D721Med (cell line): ENCODE results near the gene HEATR5A.
"Not testable (repeated sequence)": the region's sequence is repeated elsewhere in the genome, so short reads cannot be mapped to it uniquely, and the experiment has no call there.

ENCODE experiments used
- DNase-seq: peaks from one replicate; pipeline ENCODE4 v3.0.0; 2011; ENCODE audit warnings: low spot score; ENCODE audit not compliant: insufficient read length
- FAIRE-seq: peaks from 2 replicates; lab custom pipeline; 2011; peaks lifted over from hg19 to GRCh38; lab: Jason Lieb, UNC
- CTCF ChIP-seq: IDR thresholded peaks from 2 replicates; pipeline ENCODE4 v1.5.1; 2012; ENCODE audit warnings: mild to moderate bottlenecking, control low read depth; ENCODE audit not compliant: insufficient read depth; ENCODE audit errors: missing control alignments

The HEATR5A gene

GRCh38 chr14:31362746-31363145, 57.6 kb downstream of the HEATR5A start:
- no peak for FAIRE-seq
- no peak for TF ChIP-seq CTCF
- DNase-seq: no peak

DNA sequence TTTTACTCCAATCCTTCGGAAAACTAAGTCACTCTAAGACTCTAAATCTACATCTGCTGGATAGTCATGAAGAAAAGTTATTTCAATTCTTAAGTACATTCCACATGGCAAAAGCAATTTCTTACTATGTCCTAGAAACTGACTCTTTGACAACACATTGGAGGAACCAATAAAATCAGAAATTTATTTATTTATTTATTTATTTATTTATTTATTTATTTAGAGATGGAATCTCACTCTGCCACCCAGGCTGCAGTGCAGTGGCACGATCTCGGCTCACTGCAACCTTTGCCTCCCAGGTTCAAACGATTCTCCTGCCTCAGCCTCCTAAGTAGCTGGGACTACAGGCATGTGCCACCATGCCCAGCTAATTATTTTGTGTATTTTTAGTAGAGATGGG, 58.6 kb downstream of the HEATR5A start:
- not testable (repeated sequence) for FAIRE-seq, DNase-seq

GRCh38 chr14:31360919-31361662, 59.3 kb downstream of the HEATR5A start:
- no peak for FAIRE-seq
- DNase-seq: no peak
- TF ChIP-seq CTCF: no peak

- DNase-seq: no peak
- FAIRE-seq: no peak
- no peak for TF ChIP-seq CTCF
Measured at GRCh38 chr14:31357279-31357678, 63.1 kb downstream of the HEATR5A start.

DNA sequence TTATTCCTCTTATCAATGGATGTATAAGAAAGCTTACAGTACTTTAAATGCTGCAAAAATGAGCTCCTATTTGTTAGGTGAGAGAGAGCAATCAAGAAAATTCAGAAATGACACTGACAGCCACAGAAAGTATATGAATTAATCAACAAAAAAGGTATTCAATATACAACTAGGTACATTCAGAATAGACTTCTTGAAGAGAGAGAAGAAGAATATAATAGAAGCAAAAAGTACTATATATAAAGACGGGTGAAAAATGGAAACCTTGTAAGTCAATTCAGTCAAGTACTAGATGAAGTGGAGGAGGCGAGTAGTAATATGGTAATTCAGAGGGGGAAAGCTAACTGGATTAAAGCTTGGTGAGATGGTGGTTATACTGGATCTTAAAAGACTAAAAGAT, 74.3 kb downstream of the HEATR5A start:
- FAIRE-seq: no peak
- TF ChIP-seq CTCF: no peak
- DNase-seq: no peak

DNA sequence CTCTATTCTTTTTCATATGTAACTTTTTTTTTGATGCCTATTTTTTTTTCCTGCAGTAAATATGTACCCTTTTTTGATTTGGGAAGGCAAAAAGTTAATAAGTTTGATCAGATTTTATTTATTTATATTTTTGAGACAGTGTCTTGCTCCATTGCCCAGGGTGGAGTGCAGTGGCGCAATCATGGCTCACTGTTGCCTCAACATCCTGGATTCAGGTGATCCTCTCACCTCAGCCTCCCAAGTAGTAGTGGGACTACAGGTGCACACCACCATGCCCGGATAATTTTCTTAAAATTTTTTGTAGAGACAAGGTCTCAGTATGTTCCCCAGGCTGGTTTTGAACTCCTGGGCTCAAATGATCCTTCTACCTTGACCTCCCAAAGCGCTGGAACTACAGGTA, 79.1 kb downstream of the HEATR5A start:
- DNase-seq: no peak
- no peak for TF ChIP-seq CTCF
- FAIRE-seq: no peak

DNA sequence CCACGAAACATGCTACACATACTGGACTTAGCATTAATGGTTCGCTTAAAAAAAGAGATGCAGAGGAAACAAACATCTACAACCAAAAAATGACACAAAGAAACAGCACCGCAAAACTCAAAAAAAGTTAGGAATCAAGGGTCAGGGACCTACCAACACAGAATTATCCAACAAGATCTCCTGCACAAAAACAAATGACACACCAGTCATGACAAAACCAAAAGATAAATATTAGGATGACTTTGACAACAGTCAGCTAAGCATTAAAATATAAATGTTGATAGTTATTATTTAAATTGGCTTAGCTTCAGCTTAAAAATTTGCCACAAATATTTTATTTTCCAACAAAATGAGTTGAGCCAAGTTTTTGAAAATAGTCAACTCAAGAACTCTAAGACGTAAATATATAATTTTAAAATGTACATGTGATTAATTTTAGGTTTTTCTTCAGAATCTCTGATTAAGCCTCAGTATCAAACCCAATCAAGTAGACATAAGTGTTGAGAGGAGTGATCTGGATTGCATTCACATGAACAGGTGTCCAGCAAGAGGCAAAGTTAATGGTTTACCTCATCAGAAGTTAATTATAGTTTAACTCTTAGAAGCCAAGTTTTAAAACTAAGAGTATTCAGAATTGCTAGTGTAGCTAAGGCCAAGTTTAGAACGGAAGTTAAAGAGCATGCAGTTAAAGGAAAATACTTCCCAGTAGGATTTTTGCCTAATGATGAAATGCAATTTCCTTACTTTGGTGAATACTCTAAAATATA, 79.9 kb downstream of the HEATR5A start:
- no peak for TF ChIP-seq CTCF
- no peak for FAIRE-seq

More for the DNA sequence above, 79.9 kb downstream of the HEATR5A start:
- DNase-seq: no peak
